ENCODE data around the gene ZNF205. TPM values are rescaled to one million over a fixed set of nuclear protein-coding genes. Genes with fewer than 3 reads are reported as not detected.

The ZNF205 gene
- total and polyA plus RNA-seq, 2 donors (not counting 1 experiment from before 2014, with no cell fraction given), result 3.4 to 16.0 TPM

Other genes with a start within 250 kb of the ZNF205 start
- 55.2 and 56.8 TPM in 2 replicates for gene FLYWCH2, start 229.4 kb upstream of the ZNF205 start, total RNA-seq
- 18.1 and 21.2 TPM in 2 replicates for gene FLYWCH2, start 229.4 kb upstream of the ZNF205 start, polyA plus RNA-seq
- gene FLYWCH1, start 200.7 kb upstream of the ZNF205 start, total RNA-seq, result 44.4 and 58.5 TPM in 2 replicates
- gene FLYWCH1, start 200.7 kb upstream of the ZNF205 start, polyA plus RNA-seq, result 12.0 and 16.4 TPM in 2 replicates
- not detected in 2 replicates for gene KREMEN2, start 148.3 kb upstream of the ZNF205 start, total RNA-seq
- gene KREMEN2, start 148.3 kb upstream of the ZNF205 start, polyA plus RNA-seq, result not detected in 2 replicates
- 1.0 and 1.5 TPM in 2 replicates for gene PAQR4, start 143.2 kb upstream of the ZNF205 start, total RNA-seq
- 3.0 and 8.7 TPM in 2 replicates for gene PAQR4, start 143.2 kb upstream of the ZNF205 start, polyA plus RNA-seq
- gene PKMYT1, start 132.1 kb upstream of the ZNF205 start, total RNA-seq, result 0.26 and 1.2 TPM in 2 replicates
- gene PKMYT1, start 132.1 kb upstream of the ZNF205 start, polyA plus RNA-seq, result 2.7 and 8.3 TPM in 2 replicates
- gene CLDN9, start 99.7 kb upstream of the ZNF205 start, total RNA-seq, result not detected in 2 replicates
- not detected in 2 replicates for gene CLDN9, start 99.7 kb upstream of the ZNF205 start, polyA plus RNA-seq
- gene CLDN6, start 94.4 kb upstream of the ZNF205 start, total RNA-seq, result 0.26 TPM in 1 of 2 replicates, not detected in the other
- gene CLDN6, start 94.4 kb upstream of the ZNF205 start, polyA plus RNA-seq, result 0.03 TPM in 1 of 2 replicates, not detected in the other
- 159 and 196 TPM in 2 replicates for gene TNFRSF12A, start 92.2 kb upstream of the ZNF205 start, total RNA-seq
- 80.7 and 110 TPM in 2 replicates for gene TNFRSF12A, start 92.2 kb upstream of the ZNF205 start, polyA plus RNA-seq
- 36.0 and 75.5 TPM in 2 replicates for gene HCFC1R1, start 88.6 kb upstream of the ZNF205 start, total RNA-seq
- gene HCFC1R1, start 88.6 kb upstream of the ZNF205 start, polyA plus RNA-seq, result 44.9 and 58.0 TPM in 2 replicates
- 25.4 and 26.6 TPM in 2 replicates for gene THOC6, start 88.6 kb upstream of the ZNF205 start, total RNA-seq
- 17.6 and 19.7 TPM in 2 replicates for gene THOC6, start 88.6 kb upstream of the ZNF205 start, polyA plus RNA-seq
- gene BICDL2, start 75.6 kb upstream of the ZNF205 start, total RNA-seq, result not detected in 2 replicates
- gene BICDL2, start 75.6 kb upstream of the ZNF205 start, polyA plus RNA-seq, result 0.05 TPM in 1 of 2 replicates, not detected in the other
- gene MMP25, start 66.0 kb upstream of the ZNF205 start, total RNA-seq, result not detected in 2 replicates
- gene MMP25, start 66.0 kb upstream of the ZNF205 start, polyA plus RNA-seq, result 0.02 and 0.03 TPM in 2 replicates
- 4.4 and 5.1 TPM in 2 replicates for gene IL32, start 46.9 kb upstream of the ZNF205 start, total RNA-seq
- gene IL32, start 46.9 kb upstream of the ZNF205 start, polyA plus RNA-seq, result 1.4 and 4.1 TPM in 2 replicates
- not detected in 2 replicates for gene ZSCAN10, start 13.3 kb upstream of the ZNF205 start, total RNA-seq
- 0.02 TPM in 1 of 2 replicates, not detected in the other for gene ZSCAN10, start 13.3 kb upstream of the ZNF205 start, polyA plus RNA-seq
- 5.9 and 8.8 TPM in 2 replicates for gene ZNF213, start 22.4 kb downstream of the ZNF205 start, total RNA-seq
- 0.43 and 0.52 TPM in 2 replicates for gene ZNF213, start 22.4 kb downstream of the ZNF205 start, polyA plus RNA-seq
- gene OR1F1, start 75.6 kb downstream of the ZNF205 start, total RNA-seq, result not detected in 2 replicates
- gene OR1F1, start 75.6 kb downstream of the ZNF205 start, polyA plus RNA-seq, result 0.07 and 0.23 TPM in 2 replicates
- 8.0 and 8.1 TPM in 2 replicates for gene ZNF200, start 122.6 kb downstream of the ZNF205 start, total RNA-seq
- 5.1 and 5.9 TPM in 2 replicates for gene ZNF200, start 122.6 kb downstream of the ZNF205 start, polyA plus RNA-seq
- gene MEFV, start 144.0 kb downstream of the ZNF205 start, total RNA-seq, result under 0.01 and 0.17 TPM in 2 replicates
- gene MEFV, start 144.0 kb downstream of the ZNF205 start, polyA plus RNA-seq, result not detected in 2 replicates
- gene ZNF263, start 170.9 kb downstream of the ZNF205 start, total RNA-seq, result 37.3 and 47.5 TPM in 2 replicates
- gene ZNF263, start 170.9 kb downstream of the ZNF205 start, polyA plus RNA-seq, result 9.9 and 11.1 TPM in 2 replicates
- 9.2 and 9.6 TPM in 2 replicates for gene TIGD7, start 192.8 kb downstream of the ZNF205 start, total RNA-seq
- gene TIGD7, start 192.8 kb downstream of the ZNF205 start, polyA plus RNA-seq, result 2.2 and 2.9 TPM in 2 replicates
- 19.3 and 24.3 TPM in 2 replicates for gene ZNF75A, start 192.9 kb downstream of the ZNF205 start, total RNA-seq
- 13.4 and 14.4 TPM in 2 replicates for gene ZNF75A, start 192.9 kb downstream of the ZNF205 start, polyA plus RNA-seq
- under 0.01 and 0.17 TPM in 2 replicates for gene OR2C1, start 243.3 kb downstream of the ZNF205 start, total RNA-seq
- gene OR2C1, start 243.3 kb downstream of the ZNF205 start, polyA plus RNA-seq, result 0.09 and 0.31 TPM in 2 replicates